AG04450 (cell line): ENCODE measurements around the gene CYSRT1. TPM values are rescaled to one million over a fixed set of nuclear protein-coding genes. Genes with fewer than 3 reads are reported as not detected.
"Not testable (repeated sequence)": the region's sequence is repeated elsewhere in the genome, so short reads cannot be mapped to it uniquely, and the experiment has no call there.

ENCODE experiments used
- CTCF ChIA-PET: fragments of 300-600, 350-600 bp; formaldehyde crosslinking; extraction: SDS; loops from one replicate; lab custom pipeline; 2022; ENCODE audit warnings: antibody characterized with exemption, inconsistent platforms; lab: Charles Lee
- POLR2A ChIA-PET: fragments of 350-600 bp; formaldehyde crosslinking; extraction: SDS; loops from one replicate; lab custom pipeline; 2021; ENCODE audit warnings: antibody characterized with exemption, inconsistent platforms; lab: Yijun Ruan, JAX
- DNase-seq: peaks from one replicate; pipeline ENCODE4 v3.0.0-alpha.2; 2011; ENCODE audit warnings: low read depth, low spot score
- H3K27ac ChIP-seq: one replicate; pipeline ENCODE4 v1.5.1; 2012; ENCODE audit warnings: low read depth, low read length, control low read depth
- H3K27me3 ChIP-seq: one replicate; pipeline ENCODE4 v1.6.0; 2012; ENCODE audit warnings: low read length; ENCODE audit not compliant: control insufficient read depth, insufficient read depth
- H3K4me3 ChIP-seq: 2 replicates; pipeline ENCODE4 v1.5.1; 2011; ENCODE audit warnings: mild to moderate bottlenecking, low read depth, low read length, control low read depth
- H3K9me3 ChIP-seq: 2 replicates; pipeline ENCODE4 v1.5.1; 2012; ENCODE audit warnings: low read length; ENCODE audit not compliant: control insufficient read depth, insufficient read depth
- polyA plus RNA-seq: library from polyadenylated mRNA; depleted of rRNA; stranded (reverse); fragments of >200 nt; gene quantifications from 2 replicates; pipeline ENCODE4 v1.2.3, GENCODE V29; 2011
- TF ChIP-seq, protein P1 (sequence below): IDR thresholded peaks from 2 replicates; pipeline ENCODE4 v1.5.1; 2011; ENCODE audit warnings: low read depth, low read length, control low read depth, inconsistent platforms

CYSRT1 gene
- polyA plus RNA-seq, 1 experiment = 0.27 TPM

DNA sequence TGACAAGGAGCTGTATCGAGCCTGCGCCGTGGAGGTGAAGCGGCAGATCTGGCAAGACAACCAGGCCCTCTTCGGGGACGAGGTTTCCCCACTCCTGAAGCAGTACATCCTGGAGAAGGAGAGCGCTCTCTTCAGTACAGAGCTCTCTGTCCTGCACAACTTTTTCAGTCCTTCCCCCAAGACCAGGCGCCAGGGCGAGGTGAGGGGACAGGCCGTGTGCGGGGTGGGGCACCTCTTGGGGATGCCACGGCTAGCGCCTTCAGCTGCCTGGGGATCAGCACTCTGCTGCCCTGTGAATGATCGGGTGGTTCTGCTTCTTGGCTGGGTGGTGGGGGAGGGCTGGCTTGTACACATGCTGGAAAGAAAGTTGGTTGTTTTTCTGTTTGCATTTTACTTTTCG is 31.9 kb downstream of the CYSRT1 start:
- Histone ChIP-seq H3K27ac (no peak overlapping the region), H3K27me3 (no peaks in the 10 kb centered on the region), H3K9me3 (no peaks in the 10 kb centered on the region; the same call in 1 of the 2 replicates), H3K4me3 (peak overlapping the region; percentile 96)
- ChIA-PET CTCF (interaction anchor here (1.3 to 1.7 kb wide), 2 partner anchors 20 to 166 kb away, joined by 3 to 7 read pairs; partner anchors contain the start of gene EXD3), POLR2A (interaction anchor here (0.8 to 8.8 kb wide), 3 partner anchors 9 to 166 kb away, joined by 3 to 146 read pairs (median 3); partner anchors contain the start of genes EXD3, NOXA1 and TUBB4B)
- TF ChIP-seq, protein P1, sequence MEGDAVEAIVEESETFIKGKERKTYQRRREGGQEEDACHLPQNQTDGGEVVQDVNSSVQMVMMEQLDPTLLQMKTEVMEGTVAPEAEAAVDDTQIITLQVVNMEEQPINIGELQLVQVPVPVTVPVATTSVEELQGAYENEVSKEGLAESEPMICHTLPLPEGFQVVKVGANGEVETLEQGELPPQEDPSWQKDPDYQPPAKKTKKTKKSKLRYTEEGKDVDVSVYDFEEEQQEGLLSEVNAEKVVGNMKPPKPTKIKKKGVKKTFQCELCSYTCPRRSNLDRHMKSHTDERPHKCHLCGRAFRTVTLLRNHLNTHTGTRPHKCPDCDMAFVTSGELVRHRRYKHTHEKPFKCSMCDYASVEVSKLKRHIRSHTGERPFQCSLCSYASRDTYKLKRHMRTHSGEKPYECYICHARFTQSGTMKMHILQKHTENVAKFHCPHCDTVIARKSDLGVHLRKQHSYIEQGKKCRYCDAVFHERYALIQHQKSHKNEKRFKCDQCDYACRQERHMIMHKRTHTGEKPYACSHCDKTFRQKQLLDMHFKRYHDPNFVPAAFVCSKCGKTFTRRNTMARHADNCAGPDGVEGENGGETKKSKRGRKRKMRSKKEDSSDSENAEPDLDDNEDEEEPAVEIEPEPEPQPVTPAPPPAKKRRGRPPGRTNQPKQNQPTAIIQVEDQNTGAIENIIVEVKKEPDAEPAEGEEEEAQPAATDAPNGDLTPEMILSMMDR = no peak
- DNase-seq = no peak

DNA sequence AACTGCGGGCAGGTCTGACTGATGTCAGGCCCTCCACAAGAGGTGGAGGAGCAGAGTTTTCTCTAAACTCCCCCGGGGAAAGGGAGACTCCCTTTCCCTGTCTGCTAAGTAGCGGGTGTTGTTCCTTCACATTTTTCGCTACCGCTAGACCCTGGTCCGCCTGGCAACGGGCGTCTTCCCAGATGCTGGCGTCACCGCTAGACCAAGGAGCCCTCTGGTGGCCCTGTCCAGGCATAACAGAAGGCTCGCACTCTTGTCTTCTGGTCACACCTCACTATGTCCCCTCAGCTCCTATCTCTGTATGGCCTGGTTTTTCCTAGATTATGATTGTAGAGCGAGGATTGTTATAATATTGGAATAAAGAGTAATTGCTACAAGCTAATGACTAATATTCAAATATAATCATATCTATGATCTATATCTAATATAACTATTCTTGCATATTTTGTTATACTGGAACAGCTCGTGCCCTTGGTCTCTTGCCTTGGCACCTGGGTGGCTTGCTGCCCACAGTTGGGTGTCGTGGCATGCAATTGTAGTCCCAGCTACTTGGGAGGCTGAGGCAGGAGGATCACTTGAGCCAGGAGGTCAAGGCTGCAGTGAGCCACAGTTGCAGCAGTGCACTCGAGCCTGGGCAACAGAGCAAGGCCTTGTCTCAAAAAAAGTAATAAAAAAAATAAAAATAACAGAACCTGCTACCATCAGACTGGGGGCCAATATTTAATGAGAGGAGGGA is 37.4 kb downstream of the CYSRT1 start:
- not testable (repeated sequence) for H3K27ac ChIP-seq, H3K4me3 ChIP-seq, H3K9me3 ChIP-seq, DNase-seq, H3K27me3 ChIP-seq
- TF ChIP-seq, protein P1 = peak; percentile 42; the same call in 1 of the 2 replicates
- CTCF ChIA-PET = interaction anchor here (1.0 kb wide), 1 partner anchor 26 kb away, joined by 3 read pairs; no protein-coding TSS in a partner anchor
- POLR2A ChIA-PET = interaction anchor here (2.4 kb wide), 1 partner anchor 22 kb away, joined by 14 read pairs; the partner anchor contains the start of gene TUBB4B

DNA sequence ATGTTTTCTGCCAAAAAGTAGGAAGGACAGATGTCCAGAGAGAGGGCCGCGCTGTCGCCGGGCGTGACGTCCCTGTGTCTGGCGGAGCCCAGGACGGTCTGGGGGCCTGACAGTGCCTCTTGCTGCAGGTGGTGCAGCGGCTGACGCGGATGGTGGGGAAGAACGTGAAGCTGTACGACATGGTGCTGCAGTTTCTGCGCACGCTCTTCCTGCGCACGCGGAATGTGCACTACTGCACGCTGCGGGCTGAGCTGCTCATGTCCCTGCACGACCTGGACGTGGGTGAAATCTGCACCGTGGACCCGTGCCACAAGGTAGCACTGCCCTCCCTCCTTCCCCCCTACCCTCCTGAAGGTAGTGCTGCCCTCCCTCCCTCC is 37.9 kb downstream of the CYSRT1 start:
- no peak overlapping the region for H3K4me3 ChIP-seq
- DNase-seq = no peak
- CTCF ChIA-PET = no interaction called here
- POLR2A ChIA-PET = no interaction called here
- TF ChIP-seq, protein P1 = no peak
- H3K27ac ChIP-seq = no peak overlapping the region
- no peaks in the 10 kb centered on the region; the same call in 1 of the 2 replicates for H3K9me3 ChIP-seq
- H3K27me3 ChIP-seq = no peaks in the 10 kb centered on the region

DNA sequence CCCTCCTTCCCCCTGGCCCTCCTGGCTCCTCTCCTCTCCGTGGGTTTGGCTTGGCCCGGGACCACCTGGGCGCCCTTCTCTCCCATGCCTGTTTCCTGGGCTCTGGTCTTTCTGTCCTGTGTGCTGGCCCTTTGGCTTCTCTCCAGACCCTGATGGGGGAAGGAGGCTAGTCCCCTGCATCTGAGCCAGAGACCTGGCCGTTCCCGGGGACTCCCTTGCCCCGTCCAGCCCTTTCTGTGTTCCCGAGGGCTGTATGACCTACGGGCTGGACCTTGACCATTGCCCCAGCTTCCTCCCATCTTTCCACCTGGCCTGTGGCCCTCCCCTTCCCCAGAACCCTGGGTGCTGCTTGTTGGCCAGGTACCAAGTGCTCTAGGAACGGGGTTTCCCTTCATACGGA is 38.5 kb downstream of the CYSRT1 start:
- Histone ChIP-seq H3K9me3 (no peaks in the 10 kb centered on the region; the same call in 1 of the 2 replicates), H3K4me3 (no peak overlapping the region), H3K27ac (no peak overlapping the region), H3K27me3 (no peaks in the 10 kb centered on the region)
- DNase-seq = no peak
- TF ChIP-seq, protein P1 = no peak
- POLR2A ChIA-PET = no interaction called here
- CTCF ChIA-PET = no interaction called here

DNA sequence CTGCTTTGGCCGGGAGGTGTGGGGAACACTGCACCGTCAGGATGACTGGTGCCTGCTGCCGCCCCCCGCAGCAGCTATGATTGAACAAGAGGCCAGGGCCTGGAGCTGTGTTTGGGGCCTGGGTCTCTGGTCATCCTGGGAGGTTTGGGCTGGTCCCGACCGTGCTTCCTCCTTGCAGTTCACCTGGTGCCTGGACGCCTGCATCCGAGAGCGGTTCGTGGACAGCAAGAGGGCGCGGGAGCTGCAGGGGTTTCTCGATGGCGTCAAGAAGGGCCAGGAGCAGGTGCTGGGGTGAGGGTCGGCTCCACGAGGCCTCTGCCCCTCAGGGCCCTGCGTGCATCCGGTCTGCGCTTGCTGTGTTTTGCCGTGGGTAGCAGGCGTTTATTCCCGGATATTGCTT is 39.1 kb downstream of the CYSRT1 start:
- Histone ChIP-seq H3K27me3 (no peaks in the 10 kb centered on the region), H3K9me3 (no peaks in the 10 kb centered on the region; the same call in 1 of the 2 replicates), H3K27ac (no peak overlapping the region), H3K4me3 (no peak overlapping the region)
- CTCF ChIA-PET = interaction anchor here (0.6 kb wide), 1 partner anchor 41 kb away, joined by 12 read pairs; no protein-coding TSS in a partner anchor
- POLR2A ChIA-PET = no interaction called here
- no peak for DNase-seq
- TF ChIP-seq, protein P1 = no peak
